HG03025 (cell line): ENCODE results near the gene SRGAP1.
"Not testable (repeated sequence)": the region's sequence is repeated elsewhere in the genome, so short reads cannot be mapped to it uniquely, and the experiment has no call there.

Source experiments
- ATAC-seq: cut with Tn5 transposase; IDR thresholded peaks from one replicate; pipeline ENCODE4 v1.9.1; 2021; ENCODE audit warnings: mild to moderate bottlenecking, moderate library complexity; ENCODE audit not compliant: unreplicated experiment, low FRiP score

The SRGAP1 gene

GRCh38 chr12:64066776-64067175, 222.3 kb downstream of the SRGAP1 start:
- no peak for ATAC-seq

- no peak for ATAC-seq
Observed at GRCh38 chr12:64070454-64070853, 226.0 kb downstream of the SRGAP1 start.

- no peak for ATAC-seq
Observed at GRCh38 chr12:64072916-64073575, 228.5 kb downstream of the SRGAP1 start.

GRCh38 chr12:64076565-64076964, 232.1 kb downstream of the SRGAP1 start:
- not testable (repeated sequence) for ATAC-seq

GRCh38 chr12:64077922-64078321, 233.4 kb downstream of the SRGAP1 start:
- ATAC-seq, result no peak

GRCh38 chr12:64080319-64081007, 236.0 kb downstream of the SRGAP1 start:
- no peak for ATAC-seq

GRCh38 chr12:64081008-64081404, 236.5 kb downstream of the SRGAP1 start:
- ATAC-seq, result no peak

- ATAC-seq, result no peak
Observed at GRCh38 chr12:64082116-64082515, 237.6 kb downstream of the SRGAP1 start.

GRCh38 chr12:64082866-64083268, 238.4 kb downstream of the SRGAP1 start:
- no peak for ATAC-seq

- no peak for ATAC-seq
Observed at GRCh38 chr12:64083285-64084210, 239.0 kb downstream of the SRGAP1 start.

GRCh38 chr12:64085154-64085553, 240.7 kb downstream of the SRGAP1 start:
- ATAC-seq, result no peak

GRCh38 chr12:64085996-64086395, 241.5 kb downstream of the SRGAP1 start:
- ATAC-seq, result no peak

GRCh38 chr12:64086946-64087345, 242.4 kb downstream of the SRGAP1 start:
- no peak for ATAC-seq

- ATAC-seq, result no peak
Observed at GRCh38 chr12:64087761-64088160, 243.3 kb downstream of the SRGAP1 start.

GRCh38 chr12:64088431-64089349, 244.2 kb downstream of the SRGAP1 start:
- ATAC-seq, result no peak

GRCh38 chr12:64090047-64090446, 245.5 kb downstream of the SRGAP1 start:
- no peak for ATAC-seq

GRCh38 chr12:64091186-64091585, 246.7 kb downstream of the SRGAP1 start:
- no peak for ATAC-seq

GRCh38 chr12:64092507-64093196, 248.2 kb downstream of the SRGAP1 start:
- ATAC-seq, result no peak

GRCh38 chr12:64093689-64094088, 249.2 kb downstream of the SRGAP1 start:
- no peak for ATAC-seq
